ENCODE results near the gene PAQR6. TPM values are rescaled to one million over a fixed set of nuclear protein-coding genes. Genes with fewer than 3 reads are reported as not detected.

Gene PAQR6
- polyA plus RNA-seq, 1 donor from 2014 or later: 16.8 TPM

DNA sequence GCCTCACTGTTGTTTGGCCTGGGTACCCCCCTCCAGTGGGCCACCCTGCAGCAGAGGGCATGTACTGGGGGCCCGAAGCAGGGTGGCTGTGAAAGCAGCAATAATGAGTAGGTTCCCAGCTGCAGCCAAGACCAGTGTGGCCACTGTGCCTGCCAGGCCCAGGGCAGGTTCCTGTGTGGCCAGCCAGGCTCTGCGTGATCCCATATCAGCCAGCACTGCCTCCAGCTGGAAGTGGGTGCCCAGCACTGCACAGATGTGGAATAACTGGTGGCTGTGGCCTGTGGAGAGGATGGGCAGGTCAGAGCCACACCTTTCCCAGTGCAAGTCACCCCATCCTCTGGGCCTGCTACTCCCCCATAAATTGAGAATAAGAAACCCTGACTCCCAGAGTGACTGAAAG, 3.7 kb downstream of the PAQR6 start:
- H3K4me2 ChIP-seq (ENCODE audit: low read length): no peak overlapping the region
- no peak overlapping the region for H3K27ac ChIP-seq (ENCODE audit: low read length)
- H3K9me2 ChIP-seq (ENCODE audit: insufficient read depth, low read length): no peaks in the 10 kb centered on the region
- H3K9me3 ChIP-seq (ENCODE audit: low read length): no peaks in the 10 kb centered on the region
- no peaks in the 10 kb centered on the region for H3K36me3 ChIP-seq (ENCODE audit: insufficient read depth, low read length)
- H2AFZ ChIP-seq (ENCODE audit: low read depth, low read length): no peak overlapping the region
- no peak overlapping the region for H3K4me3 ChIP-seq (ENCODE audit: low read length)
- H4K20me1 ChIP-seq (ENCODE audit: insufficient read depth): no peaks in the 10 kb centered on the region
- no peaks in the 10 kb centered on the region for H3K27me3 ChIP-seq (ENCODE audit: insufficient read depth, low read depth, low read length)
- H3K9ac ChIP-seq (ENCODE audit: low read length): no peak overlapping the region
- no peaks in the 10 kb centered on the region for H3F3A ChIP-seq (ENCODE audit: insufficient read depth, low read length, poor library complexity, severe bottlenecking)
- H3K79me2 ChIP-seq (replicated peaks; ENCODE audit: insufficient read depth, low read length): no peaks in the 10 kb centered on the region
- no peak for TF ChIP-seq RAD21 (conservative IDR thresholded peaks at IDR 0.05)
- TF ChIP-seq TAF1 (IDR thresholded peaks at IDR 0.05; ENCODE audit: low read depth): no peak
- no peak for TF ChIP-seq EP300 (conservative IDR thresholded peaks at IDR 0.05; ENCODE audit: poor library complexity, severe bottlenecking)
- TF ChIP-seq, protein P1, sequence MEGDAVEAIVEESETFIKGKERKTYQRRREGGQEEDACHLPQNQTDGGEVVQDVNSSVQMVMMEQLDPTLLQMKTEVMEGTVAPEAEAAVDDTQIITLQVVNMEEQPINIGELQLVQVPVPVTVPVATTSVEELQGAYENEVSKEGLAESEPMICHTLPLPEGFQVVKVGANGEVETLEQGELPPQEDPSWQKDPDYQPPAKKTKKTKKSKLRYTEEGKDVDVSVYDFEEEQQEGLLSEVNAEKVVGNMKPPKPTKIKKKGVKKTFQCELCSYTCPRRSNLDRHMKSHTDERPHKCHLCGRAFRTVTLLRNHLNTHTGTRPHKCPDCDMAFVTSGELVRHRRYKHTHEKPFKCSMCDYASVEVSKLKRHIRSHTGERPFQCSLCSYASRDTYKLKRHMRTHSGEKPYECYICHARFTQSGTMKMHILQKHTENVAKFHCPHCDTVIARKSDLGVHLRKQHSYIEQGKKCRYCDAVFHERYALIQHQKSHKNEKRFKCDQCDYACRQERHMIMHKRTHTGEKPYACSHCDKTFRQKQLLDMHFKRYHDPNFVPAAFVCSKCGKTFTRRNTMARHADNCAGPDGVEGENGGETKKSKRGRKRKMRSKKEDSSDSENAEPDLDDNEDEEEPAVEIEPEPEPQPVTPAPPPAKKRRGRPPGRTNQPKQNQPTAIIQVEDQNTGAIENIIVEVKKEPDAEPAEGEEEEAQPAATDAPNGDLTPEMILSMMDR (IDR thresholded peaks at IDR 0.05; ENCODE audit: poor library complexity, severe bottlenecking): no peak
- no peak for TF ChIP-seq POLR2AphosphoS5 (IDR thresholded peaks at IDR 0.05)
- no peak for TF ChIP-seq MXI1 (conservative IDR thresholded peaks at IDR 0.05; ENCODE audit: poor library complexity, severe bottlenecking)
- TF ChIP-seq EZH2 (IDR thresholded peaks at IDR 0.05; ENCODE audit: borderline replicate concordance, insufficient read depth, low read length, poor library complexity, severe bottlenecking): no peak

- Histone ChIP-seq H3K36me3 (ENCODE audit: insufficient read depth, low read length) (no peaks in the 10 kb centered on the region), H3K27me3 (ENCODE audit: insufficient read depth, low read depth, low read length) (no peaks in the 10 kb centered on the region), H2AFZ (ENCODE audit: low read depth, low read length) (no peak overlapping the region), H3K9me2 (ENCODE audit: insufficient read depth, low read length) (no peaks in the 10 kb centered on the region), H3K4me3 (ENCODE audit: low read length) (no peak overlapping the region), H3K9ac (ENCODE audit: low read length) (no peak overlapping the region), H3K4me2 (ENCODE audit: low read length) (no peak overlapping the region), H4K20me1 (ENCODE audit: insufficient read depth) (no peaks in the 10 kb centered on the region), H3K27ac (ENCODE audit: low read length) (no peak overlapping the region), H3K9me3 (ENCODE audit: low read length) (no peaks in the 10 kb centered on the region), H3F3A (ENCODE audit: insufficient read depth, low read length, poor library complexity, severe bottlenecking) (no peaks in the 10 kb centered on the region), H3K79me2 (replicated peaks; ENCODE audit: insufficient read depth, low read length) (no peaks in the 10 kb centered on the region)
- TF ChIP-seq EP300 (conservative IDR thresholded peaks at IDR 0.05; ENCODE audit: poor library complexity, severe bottlenecking) (no peak), MXI1 (conservative IDR thresholded peaks at IDR 0.05; ENCODE audit: poor library complexity, severe bottlenecking) (no peak), SMC3 (conservative IDR thresholded peaks at IDR 0.05; ENCODE audit: poor library complexity) (no peak), EZH2 (IDR thresholded peaks at IDR 0.05; ENCODE audit: borderline replicate concordance, insufficient read depth, low read length, poor library complexity, severe bottlenecking) (no peak)
Measured at GRCh38 chr1:156242738-156243137, 5.1 kb downstream of the PAQR6 start.

DNA sequence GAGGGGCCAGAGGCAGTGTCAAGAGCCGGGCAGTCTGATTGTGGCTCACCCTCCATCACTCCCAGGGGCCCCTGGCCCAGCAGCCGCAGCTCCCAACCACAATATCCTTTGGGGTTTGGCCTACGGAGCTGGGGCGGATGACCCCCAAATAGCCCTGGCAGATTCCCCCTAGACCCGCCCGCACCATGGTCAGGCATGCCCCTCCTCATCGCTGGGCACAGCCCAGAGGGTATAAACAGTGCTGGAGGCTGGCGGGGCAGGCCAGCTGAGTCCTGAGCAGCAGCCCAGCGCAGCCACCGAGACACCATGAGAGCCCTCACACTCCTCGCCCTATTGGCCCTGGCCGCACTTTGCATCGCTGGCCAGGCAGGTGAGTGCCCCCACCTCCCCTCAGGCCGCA, 5.9 kb downstream of the PAQR6 start, which contains the start of gene BGLAP:
BGLAP (plus strand) TSS at position 259 of the 400 bp plus-strand sequence; CDS start at position 307, 48 bp downstream.
- Histone ChIP-seq H3K9me2 (ENCODE audit: insufficient read depth, low read length) (no peaks in the 10 kb centered on the region), H3K4me2 (ENCODE audit: low read length) (no peak within 1 kb of the TSS), H3K27ac (ENCODE audit: low read length) (no peak within 1 kb of the TSS), H3K27me3 (ENCODE audit: insufficient read depth, low read depth, low read length) (no peaks in the 10 kb centered on the region), H3F3A (ENCODE audit: insufficient read depth, low read length, poor library complexity, severe bottlenecking) (no peaks in the 10 kb centered on the region), H3K79me2 (replicated peaks; ENCODE audit: insufficient read depth, low read length) (no peaks in the 10 kb centered on the region), H3K4me3 (ENCODE audit: low read length) (no peak within 1 kb of the TSS), H4K20me1 (ENCODE audit: insufficient read depth) (no peaks in the 10 kb centered on the region), H3K36me3 (ENCODE audit: insufficient read depth, low read length) (no peaks in the 10 kb centered on the region), H3K9ac (ENCODE audit: low read length) (no peak within 1 kb of the TSS), H2AFZ (ENCODE audit: low read depth, low read length) (no peak within 1 kb of the TSS), H3K9me3 (ENCODE audit: low read length) (no peaks in the 10 kb centered on the region)
- TF ChIP-seq, protein P1 (IDR thresholded peaks at IDR 0.05; ENCODE audit: poor library complexity, severe bottlenecking): no peak
- TF ChIP-seq RAD21 (conservative IDR thresholded peaks at IDR 0.05) (no peak), POLR2AphosphoS5 (IDR thresholded peaks at IDR 0.05) (no peak), TAF1 (IDR thresholded peaks at IDR 0.05; ENCODE audit: low read depth) (no peak), MXI1 (conservative IDR thresholded peaks at IDR 0.05; ENCODE audit: poor library complexity, severe bottlenecking) (no peak), EZH2 (IDR thresholded peaks at IDR 0.05; ENCODE audit: borderline replicate concordance, insufficient read depth, low read length, poor library complexity, severe bottlenecking) (no peak), EP300 (conservative IDR thresholded peaks at IDR 0.05; ENCODE audit: poor library complexity, severe bottlenecking) (no peak), SMC3 (conservative IDR thresholded peaks at IDR 0.05; ENCODE audit: poor library complexity) (no peak)
- TF ChIP-seq, protein P2, sequence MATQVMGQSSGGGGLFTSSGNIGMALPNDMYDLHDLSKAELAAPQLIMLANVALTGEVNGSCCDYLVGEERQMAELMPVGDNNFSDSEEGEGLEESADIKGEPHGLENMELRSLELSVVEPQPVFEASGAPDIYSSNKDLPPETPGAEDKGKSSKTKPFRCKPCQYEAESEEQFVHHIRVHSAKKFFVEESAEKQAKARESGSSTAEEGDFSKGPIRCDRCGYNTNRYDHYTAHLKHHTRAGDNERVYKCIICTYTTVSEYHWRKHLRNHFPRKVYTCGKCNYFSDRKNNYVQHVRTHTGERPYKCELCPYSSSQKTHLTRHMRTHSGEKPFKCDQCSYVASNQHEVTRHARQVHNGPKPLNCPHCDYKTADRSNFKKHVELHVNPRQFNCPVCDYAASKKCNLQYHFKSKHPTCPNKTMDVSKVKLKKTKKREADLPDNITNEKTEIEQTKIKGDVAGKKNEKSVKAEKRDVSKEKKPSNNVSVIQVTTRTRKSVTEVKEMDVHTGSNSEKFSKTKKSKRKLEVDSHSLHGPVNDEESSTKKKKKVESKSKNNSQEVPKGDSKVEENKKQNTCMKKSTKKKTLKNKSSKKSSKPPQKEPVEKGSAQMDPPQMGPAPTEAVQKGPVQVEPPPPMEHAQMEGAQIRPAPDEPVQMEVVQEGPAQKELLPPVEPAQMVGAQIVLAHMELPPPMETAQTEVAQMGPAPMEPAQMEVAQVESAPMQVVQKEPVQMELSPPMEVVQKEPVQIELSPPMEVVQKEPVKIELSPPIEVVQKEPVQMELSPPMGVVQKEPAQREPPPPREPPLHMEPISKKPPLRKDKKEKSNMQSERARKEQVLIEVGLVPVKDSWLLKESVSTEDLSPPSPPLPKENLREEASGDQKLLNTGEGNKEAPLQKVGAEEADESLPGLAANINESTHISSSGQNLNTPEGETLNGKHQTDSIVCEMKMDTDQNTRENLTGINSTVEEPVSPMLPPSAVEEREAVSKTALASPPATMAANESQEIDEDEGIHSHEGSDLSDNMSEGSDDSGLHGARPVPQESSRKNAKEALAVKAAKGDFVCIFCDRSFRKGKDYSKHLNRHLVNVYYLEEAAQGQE (IDR thresholded peaks at IDR 0.05; ENCODE audit: borderline replicate concordance): no peak

Measured in neural cell (in vitro differentiated cells).